Fibroblast of pulmonary artery (primary cell): ENCODE results near the gene RPP40.

ENCODE experiments used
- DNase-seq: peaks from one replicate; pipeline ENCODE4 v3.0.0-alpha.2; 2010; ENCODE audit warnings: low read depth
- H3K4me3 ChIP-seq: replicated peaks from 2 replicates; pipeline ENCODE4 v1.5.1; 2011; ENCODE audit warnings: low read depth, mild to moderate bottlenecking, control low read depth, low read length, moderate library complexity
- CTCF ChIP-seq: IDR thresholded peaks from 2 replicates; pipeline ENCODE4 v1.5.1; 2011; ENCODE audit warnings: mild to moderate bottlenecking, control low read depth, low read length, inconsistent platforms; ENCODE audit errors: missing control alignments

The RPP40 gene

GRCh38 chr6:4953440-4953839 lies 50.4 kb downstream of the RPP40 start:
- no peak for TF ChIP-seq CTCF
- DNase-seq, result no peak

GRCh38 chr6:4950836-4951533 lies 52.9 kb downstream of the RPP40 start:
- no peak for TF ChIP-seq CTCF
- DNase-seq, result no peak
- no peak overlapping the region for H3K4me3 ChIP-seq

More at GRCh38 chr6:4953440-4953839, 50.4 kb downstream of the RPP40 start:
- H3K4me3 ChIP-seq, result no peak overlapping the region

GRCh38 chr6:4950076-4950475 lies 53.8 kb downstream of the RPP40 start:
- no peak for DNase-seq
- TF ChIP-seq CTCF, result no peak
- no peak overlapping the region for H3K4me3 ChIP-seq

GRCh38 chr6:4948781-4949450 lies 54.9 kb downstream of the RPP40 start:
- DNase-seq, result no peak
- no peak for TF ChIP-seq CTCF

GRCh38 chr6:4947716-4948115 lies 56.1 kb downstream of the RPP40 start:
- TF ChIP-seq CTCF, result no peak
- H3K4me3 ChIP-seq, result no peak overlapping the region
- DNase-seq, result no peak

More at GRCh38 chr6:4948781-4949450, 54.9 kb downstream of the RPP40 start:
- H3K4me3 ChIP-seq, result no peak overlapping the region

GRCh38 chr6:4946521-4946920 lies 57.3 kb downstream of the RPP40 start:
- no peak for DNase-seq
- TF ChIP-seq CTCF, result no peak
- H3K4me3 ChIP-seq, result no peak overlapping the region
